ENCODE data around the gene PDZD2. TPM values are rescaled to one million over a fixed set of nuclear protein-coding genes. Genes with fewer than 3 reads are reported as not detected.

PDZD2 gene
- total RNA-seq (1.9 and 4.0 TPM in 2 replicates), polyA plus RNA-seq (1.7 and 1.8 TPM in 2 replicates)

DNA sequence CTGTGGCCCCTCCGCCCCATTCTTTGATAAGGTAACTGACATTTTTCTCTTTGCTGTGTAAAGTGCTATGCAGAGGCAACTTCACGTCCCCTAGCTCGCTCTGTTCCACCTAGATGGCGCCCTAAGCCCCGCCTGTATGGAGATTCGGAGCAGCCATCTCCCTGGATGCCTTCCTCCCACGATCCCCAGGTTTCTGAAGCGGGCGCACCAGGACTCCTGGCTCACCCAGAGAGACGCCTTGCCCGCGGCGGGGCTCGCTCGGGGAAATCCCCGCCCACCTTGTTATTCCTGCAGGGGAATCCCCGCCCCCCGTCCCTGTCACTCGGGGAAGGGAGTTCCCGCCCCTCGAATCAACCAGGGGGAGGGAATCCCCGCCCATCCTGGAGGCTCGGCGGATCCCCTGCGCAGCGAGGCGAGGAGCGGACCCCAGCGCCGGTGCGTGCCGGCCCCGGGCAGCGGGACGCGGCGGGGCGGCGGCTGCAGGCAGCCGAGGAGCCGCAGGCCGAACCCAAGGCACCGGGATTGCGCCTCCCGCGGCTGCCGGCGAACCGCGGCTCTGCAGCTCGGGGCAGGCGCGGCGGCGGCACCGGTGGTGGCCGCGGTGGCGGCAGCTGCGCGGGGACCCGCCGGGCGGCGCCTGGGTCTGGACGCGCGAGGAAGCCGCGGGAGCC, at the start of gene PDZD2:
TSS of gene PDZD2 (plus strand) at position 384 of the 671 bp plus-strand sequence.
- TF ChIP-seq EZH2 (IDR thresholded peaks at IDR 0.05; ENCODE audit: borderline replicate concordance) (no peak), EZH2phosphoT487 (IDR thresholded peaks at IDR 0.05; ENCODE audit: low read depth, severe bottlenecking, unreplicated experiment) (no peak)
- TF ChIP-seq, protein P1, sequence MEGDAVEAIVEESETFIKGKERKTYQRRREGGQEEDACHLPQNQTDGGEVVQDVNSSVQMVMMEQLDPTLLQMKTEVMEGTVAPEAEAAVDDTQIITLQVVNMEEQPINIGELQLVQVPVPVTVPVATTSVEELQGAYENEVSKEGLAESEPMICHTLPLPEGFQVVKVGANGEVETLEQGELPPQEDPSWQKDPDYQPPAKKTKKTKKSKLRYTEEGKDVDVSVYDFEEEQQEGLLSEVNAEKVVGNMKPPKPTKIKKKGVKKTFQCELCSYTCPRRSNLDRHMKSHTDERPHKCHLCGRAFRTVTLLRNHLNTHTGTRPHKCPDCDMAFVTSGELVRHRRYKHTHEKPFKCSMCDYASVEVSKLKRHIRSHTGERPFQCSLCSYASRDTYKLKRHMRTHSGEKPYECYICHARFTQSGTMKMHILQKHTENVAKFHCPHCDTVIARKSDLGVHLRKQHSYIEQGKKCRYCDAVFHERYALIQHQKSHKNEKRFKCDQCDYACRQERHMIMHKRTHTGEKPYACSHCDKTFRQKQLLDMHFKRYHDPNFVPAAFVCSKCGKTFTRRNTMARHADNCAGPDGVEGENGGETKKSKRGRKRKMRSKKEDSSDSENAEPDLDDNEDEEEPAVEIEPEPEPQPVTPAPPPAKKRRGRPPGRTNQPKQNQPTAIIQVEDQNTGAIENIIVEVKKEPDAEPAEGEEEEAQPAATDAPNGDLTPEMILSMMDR (IDR thresholded peaks at IDR 0.05; ENCODE audit: poor library complexity) = peak; percentile 40
- peak within 1 kb of the TSS; percentile 69 for H2AFZ ChIP-seq

DNA sequence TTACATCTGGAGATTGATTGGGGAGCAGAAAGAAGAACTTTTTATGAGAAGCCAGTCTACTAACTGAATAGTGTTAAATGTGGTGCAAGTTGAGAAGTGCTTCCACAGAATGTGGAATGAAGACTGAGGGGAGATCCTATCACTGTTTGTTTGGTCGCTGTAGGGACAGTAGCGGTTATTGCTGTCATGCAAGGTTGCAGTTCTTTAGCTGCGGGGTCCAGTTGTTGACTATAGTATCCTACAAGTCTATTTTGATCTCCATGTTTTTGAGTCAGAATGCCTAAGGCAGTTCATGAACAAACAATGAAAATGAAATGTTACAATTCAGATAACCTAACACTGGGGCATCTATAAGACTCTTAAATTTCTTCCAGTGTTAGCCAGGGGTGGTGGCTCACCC, 45.3 kb upstream of the PDZD2 start:
- H3K27ac ChIP-seq = no peak overlapping the region
- H3K79me2 ChIP-seq = no peaks in the 10 kb centered on the region
- 77% methylated on average over 3 of the region's 3 CpGs for WGBS (ENCODE audit: low lambda C conversion rate, missing lambda C conversion rate)
- H3K27me3 ChIP-seq = no peaks in the 10 kb centered on the region
- H2AFZ ChIP-seq = no peak overlapping the region
- H3K9me3 ChIP-seq (ENCODE audit: low read depth) = no peaks in the 10 kb centered on the region
- no peaks in the 10 kb centered on the region for H3K36me3 ChIP-seq (replicated peaks; ENCODE audit: insufficient read depth, low read depth)
- TF ChIP-seq EZH2 (IDR thresholded peaks at IDR 0.05; ENCODE audit: borderline replicate concordance) = no peak
- no peak for TF ChIP-seq EZH2phosphoT487 (IDR thresholded peaks at IDR 0.05; ENCODE audit: low read depth, severe bottlenecking, unreplicated experiment)
- TF ChIP-seq, protein P1 (IDR thresholded peaks at IDR 0.05; ENCODE audit: poor library complexity) = no peak
- no peak overlapping the region for H3K4me3 ChIP-seq
- no peaks in the 10 kb centered on the region for H3K9me2 ChIP-seq (replicated peaks; ENCODE audit: insufficient read depth)
- DNase-seq (ENCODE audit: low spot score) = no peak
- H4K20me1 ChIP-seq (ENCODE audit: insufficient read depth, poor library complexity, severe bottlenecking) = no peaks in the 10 kb centered on the region
- no peaks in the 10 kb centered on the region for H3K4me1 ChIP-seq (ENCODE audit: insufficient read depth)
- H3K4me2 ChIP-seq = no peak overlapping the region

More for the DNA sequence above, at the start of gene PDZD2:
- H3K9me3 ChIP-seq (ENCODE audit: low read depth) = no peaks in the 10 kb centered on the region
- H3K4me2 ChIP-seq = peak within 1 kb of the TSS; percentile 85
- H3K9me2 ChIP-seq (replicated peaks; ENCODE audit: insufficient read depth) = no peaks in the 10 kb centered on the region
- no peaks in the 10 kb centered on the region for H3K36me3 ChIP-seq (replicated peaks; ENCODE audit: insufficient read depth, low read depth)
- peaks cover 9% of the 10 kb centered on the region for H3K4me1 ChIP-seq (ENCODE audit: insufficient read depth)
- no peak within 1 kb of the TSS for H3K27ac ChIP-seq
- no peaks in the 10 kb centered on the region for H3K79me2 ChIP-seq
- peak within 1 kb of the TSS; percentile 63 for H3K4me3 ChIP-seq
- peaks cover 53% of the 10 kb centered on the region for H3K27me3 ChIP-seq
- WGBS (ENCODE audit: low lambda C conversion rate, missing lambda C conversion rate) = under 1% methylated on average over 46 of the region's 70 CpGs
- H4K20me1 ChIP-seq (ENCODE audit: insufficient read depth, poor library complexity, severe bottlenecking) = no peaks in the 10 kb centered on the region
- peak; percentile 84 for DNase-seq (ENCODE audit: low spot score)

DNA sequence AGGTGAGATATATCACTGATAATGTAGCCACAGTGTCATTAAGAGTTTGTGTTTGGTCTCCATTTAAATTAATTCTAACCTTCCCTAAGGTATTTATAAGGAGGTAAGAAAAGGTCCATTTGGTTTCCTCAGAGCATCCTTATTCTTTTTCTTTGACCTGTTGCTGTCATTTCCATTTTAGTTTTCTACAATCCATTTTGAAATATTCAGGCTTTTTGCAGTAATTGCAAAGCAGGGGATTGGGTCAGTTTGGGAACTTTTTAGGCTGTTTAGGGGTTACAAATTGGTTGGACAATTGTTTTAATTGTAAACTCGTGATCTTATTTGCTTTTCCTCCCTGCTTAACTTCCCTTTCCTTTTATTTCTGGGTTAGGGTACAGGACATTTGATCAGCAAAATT, 42.6 kb upstream of the PDZD2 start:
- DNase-seq (ENCODE audit: low spot score) = no peak
- H3K27me3 ChIP-seq = no peaks in the 10 kb centered on the region
- H3K9me3 ChIP-seq (ENCODE audit: low read depth) = no peaks in the 10 kb centered on the region
- no peaks in the 10 kb centered on the region for H4K20me1 ChIP-seq (ENCODE audit: insufficient read depth, poor library complexity, severe bottlenecking)
- no peak overlapping the region for H3K27ac ChIP-seq
- no peak overlapping the region for H3K4me2 ChIP-seq
- 84% methylated on average over 1 of the region's 1 CpG for WGBS (ENCODE audit: low lambda C conversion rate, missing lambda C conversion rate)
- H3K9me2 ChIP-seq (replicated peaks; ENCODE audit: insufficient read depth) = no peaks in the 10 kb centered on the region
- no peaks in the 10 kb centered on the region for H3K79me2 ChIP-seq
- H3K4me3 ChIP-seq = no peak overlapping the region
- no peak overlapping the region for H2AFZ ChIP-seq
- no peaks in the 10 kb centered on the region for H3K4me1 ChIP-seq (ENCODE audit: insufficient read depth)
- TF ChIP-seq EZH2 (IDR thresholded peaks at IDR 0.05; ENCODE audit: borderline replicate concordance) = no peak
- TF ChIP-seq EZH2phosphoT487 (IDR thresholded peaks at IDR 0.05; ENCODE audit: low read depth, severe bottlenecking, unreplicated experiment) = no peak
- TF ChIP-seq, protein P1 (IDR thresholded peaks at IDR 0.05; ENCODE audit: poor library complexity) = no peak
- no peaks in the 10 kb centered on the region for H3K36me3 ChIP-seq (replicated peaks; ENCODE audit: insufficient read depth, low read depth)

All from hepatocyte (in vitro differentiated cells).